NCI-H2171 treated with DMSO at 0.1 percent for 48 hours (cell line): ENCODE results near the gene MBTPS1.

Experiments
- DNase-seq: peaks from one replicate; lab custom pipeline; 2025; lab: John Stamatoyannopoulos, UW

MBTPS1 gene

DNA sequence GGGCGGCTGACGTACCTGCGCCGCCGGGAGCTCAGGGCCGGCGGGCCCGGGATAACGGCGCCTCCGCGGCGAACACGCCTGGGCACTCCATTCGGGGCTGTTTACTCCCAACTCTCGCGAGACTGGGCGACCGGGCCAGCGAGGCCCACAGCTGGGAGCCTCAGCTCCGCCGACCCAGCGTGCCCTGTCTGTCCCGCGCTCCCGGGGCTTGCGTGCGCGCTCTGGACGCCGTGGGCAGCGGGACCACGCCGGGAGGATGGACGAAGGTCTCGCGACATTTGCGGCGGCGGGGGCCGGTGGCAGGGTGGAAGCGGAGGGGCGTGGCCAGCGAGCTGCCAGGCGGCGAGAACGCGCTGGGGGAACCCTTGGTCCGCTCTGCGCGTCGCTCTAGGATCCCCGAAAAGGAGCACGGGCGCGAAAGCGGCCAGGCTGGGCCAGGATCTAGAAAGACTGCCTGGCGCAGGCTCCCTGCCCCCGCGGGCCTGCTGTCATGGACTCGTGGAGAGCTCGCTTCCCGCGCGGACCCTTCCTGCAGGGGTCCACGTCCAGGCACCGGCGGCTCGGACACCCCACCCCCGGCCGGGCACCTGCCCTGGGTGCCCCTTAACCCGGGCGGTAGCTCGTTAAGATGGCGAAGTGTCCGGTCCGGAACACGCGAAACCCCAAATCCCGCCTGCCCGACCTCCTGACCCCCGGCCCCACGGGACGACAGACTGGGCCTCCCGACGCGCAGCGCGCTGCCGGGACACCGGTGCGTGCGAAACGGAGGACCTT is at the start of gene MBTPS1:
Gene MBTPS1, minus strand, starts transcription at position 223 of the 774 bp plus-strand sequence. CDS start 15,159 bp downstream, outside the sequence.
- peak; percentile 95 for DNase-seq

DNA sequence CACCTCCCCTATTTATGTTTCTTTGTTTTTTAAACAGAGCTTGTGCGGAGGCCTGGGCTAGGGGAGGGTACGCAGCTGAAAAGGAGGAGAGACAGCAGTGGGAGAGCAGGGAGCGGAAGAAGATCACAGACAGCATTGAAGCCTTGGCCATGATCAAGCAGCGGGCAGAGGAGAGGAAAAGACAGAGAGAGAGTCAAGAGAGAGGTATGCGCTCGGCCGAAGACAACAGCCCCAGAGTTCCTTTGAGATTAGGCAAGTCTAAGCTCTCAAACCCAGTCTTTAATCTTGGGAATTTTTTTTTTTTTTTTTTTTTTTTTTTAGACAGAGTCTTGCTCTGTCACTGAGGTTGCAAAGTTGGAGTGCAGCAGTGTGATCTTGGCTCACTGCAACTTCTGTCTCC is 49.0 kb upstream of the MBTPS1 start:
- no peak for DNase-seq

DNA sequence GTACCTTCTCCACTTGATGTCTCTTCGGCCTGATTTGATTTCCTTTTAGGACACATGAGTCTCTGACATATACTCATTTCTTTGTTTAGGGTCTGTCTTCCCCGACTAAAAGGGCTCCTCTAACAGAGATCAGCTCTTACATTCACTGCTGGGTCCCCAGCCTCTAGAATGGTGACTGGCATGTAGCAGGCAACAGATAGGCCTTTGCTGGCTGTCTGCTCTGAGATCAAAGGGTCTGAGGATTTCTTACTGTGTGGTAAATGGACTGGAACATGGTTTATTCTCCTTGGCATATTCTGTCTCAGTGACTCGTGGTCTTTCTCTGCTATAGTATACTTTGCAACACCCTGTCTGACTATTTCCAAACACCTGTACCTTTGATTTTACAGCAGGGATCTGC is 45.1 kb upstream of the MBTPS1 start:
- no peak for DNase-seq

DNA sequence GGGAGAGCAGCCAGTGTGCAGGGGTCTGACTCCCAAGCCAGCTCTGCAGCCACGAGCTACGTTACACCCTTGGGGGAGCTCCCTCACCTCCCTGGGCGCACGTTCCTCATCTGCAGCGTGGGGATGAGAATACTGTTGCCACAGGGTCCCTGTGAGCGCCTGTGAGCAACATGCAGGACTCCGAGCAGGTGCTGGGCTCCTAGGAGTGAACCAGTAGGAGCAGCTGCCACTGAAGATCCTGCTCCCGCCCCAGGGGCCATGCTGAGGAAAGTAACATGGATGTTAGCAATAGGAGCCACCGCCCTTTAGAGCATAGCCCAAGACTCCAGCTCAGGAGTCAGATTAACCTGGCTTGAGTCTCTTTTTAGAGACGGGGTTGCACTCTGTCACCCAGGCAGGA is 44.3 kb upstream of the MBTPS1 start:
- no peak for DNase-seq

DNA sequence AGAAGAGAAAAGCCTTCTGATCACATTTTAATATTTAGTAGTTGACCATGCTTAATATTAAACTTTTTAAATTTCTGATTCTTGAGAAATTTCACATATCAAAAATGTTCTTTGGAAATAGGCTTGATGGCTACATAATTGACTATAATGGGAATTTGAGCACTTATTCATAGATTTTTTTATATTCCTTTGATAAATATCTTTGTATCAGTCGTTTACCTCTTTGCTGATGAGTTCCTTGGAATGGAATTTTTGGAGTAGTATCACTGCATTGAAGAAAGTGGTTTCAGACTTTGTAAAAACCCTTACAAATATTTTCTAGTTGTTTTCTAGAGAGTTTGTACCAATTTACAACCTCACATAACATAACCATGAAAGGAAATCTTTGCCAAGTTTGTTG is 43.1 kb upstream of the MBTPS1 start:
- no peak for DNase-seq

DNA sequence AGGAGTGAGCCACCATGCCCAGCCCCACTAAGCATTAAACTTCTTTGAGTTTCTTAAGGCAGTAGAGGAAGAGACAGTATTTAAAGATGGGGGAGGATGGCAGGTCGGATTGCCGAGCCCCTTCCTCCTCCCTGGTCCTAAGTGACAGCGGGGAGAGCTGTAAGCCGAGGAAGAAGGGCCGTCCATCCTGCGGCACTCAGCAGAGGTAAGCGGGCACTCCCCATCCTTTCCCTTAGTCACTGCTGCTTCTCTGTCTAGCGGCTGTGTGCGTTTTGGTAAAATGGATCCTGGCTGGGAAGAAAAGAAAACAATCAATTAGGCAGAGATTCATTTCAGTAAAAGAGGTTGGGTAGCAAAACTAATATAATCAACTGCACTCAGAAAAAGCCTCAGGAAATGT is 42.3 kb upstream of the MBTPS1 start:
- no peak for DNase-seq

DNA sequence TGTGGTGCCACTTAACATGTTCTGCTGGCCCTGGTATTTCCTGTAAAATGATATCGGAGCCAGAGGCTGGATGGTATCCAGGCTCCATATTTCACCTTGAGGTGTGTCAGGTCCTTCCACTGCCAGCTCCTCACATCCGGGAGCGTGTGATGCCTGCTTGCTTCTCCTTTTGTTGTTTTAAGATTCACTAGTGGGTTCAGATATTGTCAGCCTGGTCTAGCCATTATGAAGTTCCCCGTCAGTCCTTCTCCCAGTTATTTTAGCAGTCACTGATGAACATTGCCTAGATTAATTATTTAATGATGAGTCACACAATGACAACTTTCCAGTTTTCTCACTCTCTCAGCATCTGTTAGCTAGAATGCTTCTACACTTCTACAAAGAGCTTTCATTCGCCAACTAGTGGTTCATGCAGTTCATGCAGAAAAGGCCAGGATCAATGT is 39.6 kb upstream of the MBTPS1 start:
- DNase-seq: peak; percentile 26

DNA sequence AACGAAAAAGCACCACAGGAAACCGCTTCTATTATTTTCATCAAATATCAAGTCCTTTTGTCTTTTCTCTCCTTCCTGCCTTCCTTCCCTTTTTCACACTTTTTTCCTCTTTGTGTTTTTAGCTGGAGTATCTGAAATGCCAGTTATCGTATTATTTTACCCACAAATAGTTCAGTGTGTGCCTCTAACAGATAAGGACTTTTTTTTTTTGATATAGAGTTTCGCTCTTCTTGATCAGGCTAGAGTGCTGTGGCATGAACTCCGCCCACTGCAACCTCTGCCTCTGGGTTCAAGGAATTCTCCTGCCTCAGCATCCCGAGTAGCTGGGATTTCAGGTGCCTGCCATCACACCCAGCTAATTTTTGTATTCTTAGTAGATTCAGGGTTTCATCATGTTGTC is 39.0 kb upstream of the MBTPS1 start:
- no peak for DNase-seq

DNA sequence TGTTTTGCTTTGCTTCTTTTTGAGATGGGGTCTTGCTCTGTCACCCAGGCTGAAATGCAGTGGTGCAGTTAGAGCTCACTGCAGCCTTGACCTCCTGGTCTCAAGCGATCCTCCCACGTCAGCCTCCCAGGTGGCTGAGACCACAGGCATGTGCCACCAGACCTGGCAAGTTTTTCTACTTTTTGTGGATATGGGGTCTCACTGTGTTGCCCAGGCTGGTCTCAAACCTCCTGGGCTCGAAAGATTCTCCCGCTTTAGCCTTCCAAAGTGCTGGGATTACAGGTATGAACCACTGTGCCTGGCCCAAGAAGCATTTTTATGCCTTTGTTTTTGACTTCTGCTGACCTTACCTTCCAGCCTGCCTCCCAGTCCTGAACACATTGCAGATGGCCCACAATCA is 38.5 kb upstream of the MBTPS1 start:
- DNase-seq: no peak

DNA sequence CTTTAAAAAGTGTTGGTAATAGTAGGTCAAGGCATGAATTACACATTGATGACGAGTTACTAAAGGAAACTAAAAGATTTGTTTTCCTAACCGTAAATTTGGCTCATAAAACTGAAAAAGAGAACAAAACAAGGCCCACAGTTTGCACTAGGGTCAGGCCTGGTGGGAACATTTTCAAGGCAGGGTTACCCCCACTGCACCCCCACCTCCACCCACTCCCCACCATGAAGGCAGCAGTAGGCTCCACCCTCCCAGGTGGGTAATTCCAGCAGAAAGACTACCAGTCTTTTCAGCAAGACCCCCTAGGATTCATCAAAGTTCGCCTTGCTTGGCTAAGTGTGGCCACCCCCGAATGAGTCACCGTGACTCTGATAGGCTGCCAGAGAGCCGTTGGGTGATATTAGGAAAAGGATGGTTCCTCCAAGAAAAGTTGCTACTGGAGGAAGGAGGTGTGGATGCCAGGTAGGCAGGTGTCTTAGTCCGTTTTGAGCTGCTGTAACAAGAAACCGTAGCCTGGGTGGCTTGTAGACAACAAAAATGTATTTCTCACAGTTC is 37.0 kb upstream of the MBTPS1 start:
- DNase-seq: no peak

DNA sequence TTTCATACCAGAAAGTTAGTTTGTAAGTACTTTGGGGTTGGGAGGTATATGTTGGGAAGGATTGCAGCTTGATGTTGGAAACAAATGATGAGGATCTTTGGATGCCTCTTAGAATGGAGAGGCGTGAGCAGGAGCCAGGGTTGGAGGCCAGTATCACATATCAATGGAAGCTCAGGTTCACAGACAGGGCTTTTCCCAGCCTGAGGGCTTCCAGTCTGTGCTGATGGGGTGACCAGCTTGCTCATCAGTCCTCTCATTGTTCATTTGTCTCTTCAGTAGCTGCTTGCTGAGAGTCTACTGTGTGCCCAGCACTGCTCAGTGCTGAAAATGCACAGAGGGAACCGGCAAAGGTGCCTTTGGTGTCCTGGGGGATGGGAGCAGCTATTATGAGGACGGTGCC is 34.2 kb upstream of the MBTPS1 start:
- no peak for DNase-seq

DNA sequence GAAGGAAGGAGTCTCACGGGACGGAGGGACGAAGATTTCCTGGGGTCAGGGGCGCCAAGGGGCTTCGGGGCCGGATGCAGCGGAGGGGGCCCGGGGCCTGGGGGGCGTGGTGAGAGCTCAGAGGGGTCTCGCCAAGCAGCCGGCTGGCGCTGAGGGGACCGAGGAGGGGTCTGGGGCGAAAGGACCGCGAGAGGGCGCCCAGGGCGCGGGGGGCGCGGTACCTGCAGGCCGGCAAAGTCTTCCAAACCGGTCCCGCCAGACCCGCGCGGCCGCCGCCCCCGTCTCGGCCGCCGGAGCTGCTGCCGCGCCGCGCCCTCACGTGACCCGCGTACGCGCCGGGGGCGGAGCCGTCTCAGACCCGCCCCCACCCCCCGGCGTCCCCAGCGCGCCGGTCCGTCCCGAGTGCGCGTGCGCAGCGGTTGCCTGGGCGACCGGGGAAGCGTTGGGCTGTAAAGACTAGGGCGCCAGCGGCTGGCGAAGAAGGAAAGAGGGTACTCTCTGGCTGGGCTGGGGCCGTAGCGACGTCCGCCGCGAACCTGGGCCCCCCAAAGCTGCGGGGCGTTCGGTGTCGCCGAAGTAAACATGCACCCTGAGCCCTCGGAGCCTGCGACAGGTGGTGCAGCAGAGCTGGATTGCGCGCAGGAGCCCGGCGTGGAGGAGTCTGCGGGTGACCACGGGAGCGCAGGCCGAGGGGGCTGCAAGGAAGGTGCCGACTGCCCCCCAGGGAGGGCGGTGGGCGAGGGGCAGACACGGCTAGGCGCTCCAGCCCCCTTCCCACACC is 28.3 kb upstream of the MBTPS1 start, which contains the start of the genes DNAAF1 and HSDL1:
Gene DNAAF1, plus strand, starts transcription at position 450 of the 781 bp plus-strand sequence. Its CDS starts 133 bp downstream, at position 583.
Gene HSDL1, minus strand, starts transcription at position 319 of the 781 bp plus-strand sequence. CDS start 13,856 bp downstream, outside the sequence.
- peak; percentile 80 for DNase-seq

DNA sequence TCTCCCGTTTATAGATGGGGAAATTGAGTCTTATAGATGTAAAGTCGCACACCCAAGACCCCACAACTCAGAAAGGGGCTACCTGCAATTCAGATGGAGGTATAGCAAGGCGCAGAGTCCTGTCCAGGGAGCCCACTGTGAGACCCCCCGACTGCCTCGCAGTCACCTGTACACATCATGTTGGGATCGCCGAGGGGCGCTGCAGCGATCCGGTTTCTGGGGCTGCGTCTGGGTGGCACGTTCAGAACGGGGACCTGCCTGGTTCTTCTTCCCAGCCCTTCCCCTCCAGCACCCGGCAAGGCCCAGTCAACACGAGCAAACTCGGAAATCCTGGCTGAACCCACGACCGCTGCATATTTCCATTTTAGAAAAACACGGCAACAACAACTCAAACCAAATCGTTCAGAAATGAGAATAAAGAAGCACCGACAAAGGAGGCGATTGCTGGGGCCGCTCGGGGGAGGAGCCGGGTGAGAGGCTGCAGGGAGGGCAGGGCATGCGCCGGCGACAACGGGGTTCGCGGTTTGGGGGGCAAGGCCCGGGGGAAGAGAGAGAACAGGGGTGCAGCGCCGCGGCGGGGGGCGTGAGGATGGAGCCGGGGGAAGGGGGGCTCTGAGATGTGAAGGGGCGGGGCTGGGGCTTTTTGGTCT is 27.6 kb upstream of the MBTPS1 start:
- peak; percentile 38 for DNase-seq

DNA sequence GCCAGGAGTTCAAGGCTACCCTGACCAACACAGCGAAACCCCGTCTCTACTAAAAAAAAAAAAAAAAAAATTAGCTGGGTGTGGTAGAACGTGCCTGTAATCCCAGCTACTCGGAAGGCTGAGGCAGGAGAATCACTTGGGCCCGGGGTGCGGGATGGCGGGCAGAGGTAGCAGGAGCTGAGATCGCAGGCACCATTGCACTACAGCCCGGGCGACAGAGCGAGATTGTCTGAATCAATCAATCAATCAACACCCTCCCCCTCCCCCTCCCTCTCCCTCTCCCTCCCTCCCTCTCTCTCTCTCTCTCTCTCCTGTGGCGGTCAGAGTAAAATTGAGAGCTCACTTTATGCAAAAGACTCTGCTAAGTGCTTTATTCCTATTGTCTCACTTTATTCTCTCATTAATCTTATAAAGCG is 27.1 kb upstream of the MBTPS1 start:
- DNase-seq: no peak

DNA sequence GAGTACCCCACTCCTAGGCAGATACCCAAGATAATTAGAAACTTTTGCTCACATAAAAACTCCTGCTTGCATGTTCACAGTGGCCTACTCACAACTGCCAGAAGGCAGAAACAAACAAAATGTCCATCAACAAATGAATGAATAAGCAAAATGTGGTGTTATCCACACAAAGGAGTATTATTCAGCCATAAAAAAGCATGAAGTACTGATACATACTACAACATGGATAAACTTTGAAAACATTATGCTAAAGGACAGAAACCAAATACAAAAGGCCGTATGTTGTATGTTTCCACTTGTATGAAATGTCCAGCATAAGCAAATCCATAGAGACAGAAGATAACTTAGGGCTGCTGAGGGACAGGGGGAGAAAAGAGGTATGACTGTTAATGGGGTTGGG is 26.3 kb upstream of the MBTPS1 start:
- DNase-seq: no peak

DNA sequence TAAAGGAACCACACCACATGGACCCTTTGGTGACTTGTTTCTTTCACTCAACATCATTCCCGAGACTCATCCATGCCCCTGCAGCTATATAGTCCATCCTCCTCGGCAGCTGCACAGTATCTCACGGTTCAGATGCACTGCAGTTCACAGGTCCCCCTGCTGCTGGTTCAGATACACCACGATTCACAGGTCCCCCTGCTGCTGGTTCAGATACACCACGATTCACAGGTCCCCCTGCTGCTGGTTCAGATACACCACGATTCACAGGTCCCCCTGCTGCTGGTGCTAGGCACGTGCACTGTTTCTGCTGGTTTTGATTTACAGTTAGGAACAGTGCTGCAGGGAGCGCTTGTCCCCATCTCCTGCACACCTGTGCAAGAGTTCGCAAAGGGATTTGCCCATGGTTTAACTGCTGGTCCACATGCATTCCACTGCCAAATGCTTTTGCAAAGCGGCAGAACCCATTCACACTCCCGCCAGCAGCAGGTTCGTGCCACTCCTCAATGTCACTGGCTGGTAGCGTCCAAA is 24.5 kb upstream of the MBTPS1 start:
- DNase-seq: peak; percentile 58

DNA sequence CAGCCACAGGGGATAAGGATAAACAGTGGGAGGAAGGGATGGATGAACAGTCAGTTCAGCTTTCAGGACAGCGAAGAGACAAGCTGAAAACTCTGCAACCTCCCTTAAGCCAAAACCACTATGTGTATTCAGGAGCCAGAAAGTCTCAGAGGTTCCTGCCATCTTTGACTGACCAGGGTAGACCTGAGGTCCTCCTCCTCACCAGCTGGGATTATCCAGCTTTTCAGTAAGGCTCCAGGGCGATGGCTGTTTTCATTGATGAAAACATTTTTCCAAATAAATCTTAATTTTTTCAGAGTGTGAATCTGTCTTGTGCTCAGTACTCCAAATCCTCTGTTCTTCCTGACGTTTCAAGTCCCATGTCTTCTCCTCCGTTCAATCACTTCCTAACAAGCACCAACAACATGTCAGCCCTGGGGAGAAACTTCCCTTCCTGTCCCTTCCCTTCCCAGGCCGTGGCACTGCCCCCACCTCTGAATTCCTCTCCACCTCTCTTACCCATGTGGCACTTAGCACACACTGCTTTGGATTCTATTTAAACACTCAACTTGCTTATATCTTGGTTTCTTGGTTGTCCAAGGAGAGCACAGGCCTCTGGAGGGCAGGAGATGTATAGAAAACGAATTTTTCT is 23.0 kb upstream of the MBTPS1 start:
- no peak for DNase-seq

DNA sequence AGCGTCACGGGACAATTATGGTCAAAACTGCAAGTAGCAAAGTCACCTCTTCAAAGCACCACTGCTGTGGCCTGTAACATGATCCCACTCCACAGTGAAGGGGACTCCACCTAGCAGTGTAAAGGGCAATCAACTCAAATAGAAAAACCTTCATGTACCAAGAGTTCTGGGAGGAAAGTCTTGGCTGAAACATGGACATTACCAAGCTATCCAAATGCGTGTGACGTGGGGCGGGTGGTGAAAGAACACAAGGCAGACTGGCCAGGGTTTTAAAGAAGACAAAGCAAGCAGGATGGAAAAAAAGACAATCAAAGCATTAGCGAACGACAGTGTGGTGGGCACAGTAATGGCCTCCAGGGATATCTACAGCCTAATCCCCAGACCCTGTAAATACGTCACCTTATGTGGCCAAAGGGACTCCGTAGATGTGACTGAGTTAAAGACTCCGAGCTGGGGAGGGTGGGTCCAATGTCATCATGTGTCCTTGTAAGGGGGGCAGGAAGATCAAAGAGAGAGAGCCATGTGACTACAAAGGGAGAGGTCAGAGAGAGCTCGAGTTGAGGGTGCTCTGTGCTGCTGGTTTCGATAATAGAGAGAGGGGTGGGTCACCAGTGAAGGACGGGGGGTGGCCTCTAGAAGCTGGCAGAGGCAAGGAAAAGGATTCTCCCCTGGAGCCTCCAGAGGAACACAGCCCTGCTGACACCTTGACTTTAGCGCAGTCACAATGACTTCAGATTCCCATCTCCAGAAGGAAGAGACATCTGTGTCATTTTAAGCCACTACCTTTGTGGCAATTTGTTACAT is 22.3 kb upstream of the MBTPS1 start:
- peak; percentile 37 for DNase-seq

DNA sequence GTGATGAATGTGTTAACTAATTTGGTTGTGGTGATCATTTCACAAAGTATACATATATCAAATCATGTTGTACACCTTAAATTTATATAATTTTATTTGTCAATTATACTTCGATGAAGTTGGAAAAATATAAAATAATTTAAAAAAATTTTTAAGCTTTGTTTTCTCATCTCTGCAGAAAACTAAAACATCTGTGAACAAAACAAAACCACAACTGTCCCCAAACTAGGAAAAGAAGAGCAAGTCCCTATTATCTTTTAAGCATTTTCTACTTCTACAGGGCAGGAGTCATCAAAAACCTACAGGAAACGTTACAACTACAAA is 21.7 kb upstream of the MBTPS1 start:
- DNase-seq: no peak

DNA sequence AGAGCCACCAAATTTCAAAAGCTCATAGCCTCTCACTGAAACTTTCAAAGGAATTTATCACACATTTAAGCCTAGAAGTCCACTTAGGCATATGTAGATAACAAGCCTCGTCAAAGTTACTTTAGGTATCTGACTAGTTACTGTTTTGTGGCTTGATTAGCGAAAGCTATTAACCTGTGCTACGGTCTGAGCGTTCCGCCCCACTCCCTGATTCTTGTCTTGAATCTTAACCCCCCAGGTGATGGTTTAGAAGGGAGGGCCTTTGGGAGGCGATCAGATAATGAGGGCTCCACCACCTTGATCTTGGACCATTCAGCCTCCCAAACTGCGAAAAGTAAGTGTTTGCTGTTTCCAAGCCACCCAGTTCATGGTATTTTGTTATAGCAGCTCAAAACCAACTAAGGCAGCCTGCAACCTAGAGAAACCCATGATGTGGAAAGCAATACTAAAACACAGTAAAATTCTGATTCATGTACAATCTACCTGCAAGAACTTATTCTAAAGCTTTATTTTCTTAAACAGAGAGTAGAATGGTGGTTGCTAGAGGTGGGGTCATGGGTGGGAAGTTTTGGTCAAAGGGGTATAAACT is 21.1 kb upstream of the MBTPS1 start:
- no peak for DNase-seq
